GM19025 (cell line): ENCODE measurements around the gene FAM200A.
A peak's percentile ranks its signal among the peaks of the same experiment; 100 is the strongest.
"Not testable (repeated sequence)": the region's sequence is repeated elsewhere in the genome, so short reads cannot be mapped to it uniquely, and the experiment has no call there.

Experiments
- ATAC-seq: cut with Tn5 transposase; IDR thresholded peaks from one replicate; pipeline ENCODE4 v1.9.1; 2021; ENCODE audit warnings: mild to moderate bottlenecking, low read depth, moderate library complexity; ENCODE audit not compliant: unreplicated experiment

FAM200A gene

GRCh38 chr7:99551767-99552463 is at the start of gene FAM200A:
Gene FAM200A (minus strand): TSS chr7:99552114. CDS start chr7:99548407, 3,707 bp downstream.
- ATAC-seq: peak; percentile 96

GRCh38 chr7:99599836-99600235 is 47.9 kb upstream of the FAM200A start:
- no peak for ATAC-seq

- no peak for ATAC-seq
Measured at GRCh38 chr7:99597762-99598501, 46.0 kb upstream of the FAM200A start, which contains the start of gene TMEM225B. Gene TMEM225B (plus strand): TSS chr7:99598267. CDS start chr7:99604389, 6,122 bp downstream.

GRCh38 chr7:99596408-99596955 is 44.6 kb upstream of the FAM200A start:
- no peak for ATAC-seq

GRCh38 chr7:99594948-99595745 is 43.2 kb upstream of the FAM200A start:
- ATAC-seq: no peak

DNA sequence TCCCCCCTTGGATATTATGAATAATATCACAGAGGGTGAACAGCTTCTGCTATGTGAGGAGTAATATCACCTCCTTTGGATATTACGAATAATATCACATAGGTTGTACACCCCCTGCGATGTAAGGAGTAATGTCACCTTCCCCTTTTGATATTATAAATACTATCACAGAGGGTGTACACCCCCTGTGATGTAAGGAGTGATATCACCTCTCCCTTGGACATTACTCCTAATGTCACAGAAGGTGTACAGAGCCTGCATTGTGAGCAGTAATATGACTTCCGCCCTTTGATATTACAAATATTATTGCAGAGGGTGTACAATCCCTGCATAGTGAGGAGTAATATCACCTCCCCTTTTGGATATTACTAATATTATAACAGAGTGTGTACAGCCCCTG is 37.0 kb upstream of the FAM200A start:
- no peak for ATAC-seq

- not testable (repeated sequence) for ATAC-seq
Measured at GRCh38 chr7:99580778-99581332, 28.9 kb upstream of the FAM200A start.

GRCh38 chr7:99579956-99580777 is 28.3 kb upstream of the FAM200A start:
- ATAC-seq: no peak

GRCh38 chr7:99579281-99579955 is 27.5 kb upstream of the FAM200A start:
- no peak for ATAC-seq

GRCh38 chr7:99576251-99576650 is 24.3 kb upstream of the FAM200A start:
- ATAC-seq: no peak

- no peak for ATAC-seq
Measured at GRCh38 chr7:99573257-99573656, 21.3 kb upstream of the FAM200A start.

- no peak for ATAC-seq
Measured at GRCh38 chr7:99571768-99572167, 19.9 kb upstream of the FAM200A start.

GRCh38 chr7:99568770-99569169 is 16.9 kb upstream of the FAM200A start:
- ATAC-seq: not testable (repeated sequence)

GRCh38 chr7:99563650-99564049 is 11.7 kb upstream of the FAM200A start:
- ATAC-seq: no peak

DNA sequence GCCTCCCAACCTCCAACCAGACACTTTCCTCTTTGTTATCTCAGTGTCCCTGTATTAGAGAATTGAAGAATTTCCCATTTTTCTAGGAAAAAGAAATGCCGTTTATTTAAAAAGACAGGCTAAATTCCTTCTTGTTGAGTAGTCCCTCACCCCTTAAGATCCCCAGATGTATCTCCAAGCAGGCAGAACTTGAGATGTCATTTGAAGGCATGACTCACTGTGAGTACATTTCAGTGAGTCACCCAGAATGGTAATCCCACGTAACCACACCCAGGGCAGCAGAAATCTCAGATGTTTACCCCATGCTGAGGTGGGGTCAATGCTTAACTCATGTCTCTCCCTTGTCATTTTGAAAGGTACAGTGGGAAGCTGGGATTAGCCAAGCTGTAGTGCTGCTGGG is 10.9 kb upstream of the FAM200A start:
- no peak for ATAC-seq

- no peak for ATAC-seq
Measured at GRCh38 chr7:99562114-99562784, 10.3 kb upstream of the FAM200A start.

GRCh38 chr7:99561737-99562051 is 9.8 kb upstream of the FAM200A start:
- ATAC-seq: no peak

DNA sequence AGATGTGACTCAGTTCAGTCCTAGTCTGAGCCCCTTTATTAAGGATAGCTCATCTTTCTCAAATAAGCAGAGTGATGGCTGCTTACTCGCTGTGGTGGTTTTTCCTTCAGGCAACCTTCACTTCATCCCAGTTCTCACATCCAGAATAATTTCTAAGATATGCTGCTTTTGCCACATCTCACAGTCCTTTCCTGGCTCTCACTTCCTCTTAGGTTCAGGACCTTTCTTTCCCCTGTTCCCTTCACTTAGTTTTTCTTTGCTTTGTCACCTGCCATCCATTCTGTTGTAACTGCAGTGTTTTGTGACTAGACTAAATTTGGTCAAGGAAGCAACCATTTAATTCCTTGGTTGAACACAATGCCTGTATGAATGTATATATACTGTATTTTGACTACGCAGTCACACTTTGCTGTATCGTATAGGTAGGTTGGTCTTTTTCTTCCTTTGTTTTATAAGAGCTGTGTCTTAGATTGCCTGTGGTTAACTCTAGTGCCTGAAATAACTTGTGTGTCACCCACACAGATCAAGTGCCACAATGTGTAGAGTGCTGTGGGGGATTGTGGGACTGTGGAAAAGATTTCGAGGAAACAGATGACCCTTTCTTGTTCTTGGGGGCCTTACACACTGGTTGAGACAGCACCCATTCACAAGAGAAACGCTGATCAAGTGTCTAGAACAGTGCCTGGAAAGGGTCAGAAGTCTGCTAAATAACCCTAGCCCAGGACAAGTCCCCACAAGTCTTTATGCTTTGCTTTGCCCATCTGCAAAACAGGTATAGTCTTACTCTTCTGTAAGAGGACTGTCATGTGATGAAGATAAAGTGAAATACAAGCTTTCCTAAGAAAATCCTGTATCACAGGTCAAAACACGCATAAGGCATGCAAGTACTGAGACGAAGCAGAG is 9.2 kb upstream of the FAM200A start:
- no peak for ATAC-seq
